HepG2 (cell line): ENCODE data around the gene CDR2L. TPM values are rescaled to one million over a fixed set of nuclear protein-coding genes. Genes with fewer than 3 reads are reported as not detected.

Experiments
- EHMT2 ChIP-seq: fragments of 200-600 bp; sonication (generic); IDR thresholded peaks from 2 replicates; pipeline ENCODE4 v1.7.0; 2017; ENCODE audit warnings: antibody characterized with exemption, low read depth, low read length, borderline replicate concordance
- HNF4G ChIP-seq, 2 experiments: sonication (generic) in 1 of 2; formaldehyde crosslinking in 1 of 2; IDR thresholded peaks; 2 replicates each; pipeline versions ENCODE4 v1.4.0 to v1.6.1; 2011 to 2020; ENCODE audit warnings: borderline replicate concordance in 2 of 2, low read depth in 2 of 2, mild to moderate bottlenecking in 2 of 2, low read length in 1 of 2, missing genetic modification reagents in 1 of 2, moderate library complexity in 1 of 2
- IRF2 ChIP-seq: IDR thresholded peaks from 2 replicates; pipeline ENCODE4 v1.6.1; 2018; ENCODE audit warnings: missing genetic modification reagents, missing compliant biosample characterization
- PAX8 ChIP-seq: sonication (generic); formaldehyde crosslinking; IDR thresholded peaks from 2 replicates; pipeline ENCODE4 v1.8.0; 2022; ENCODE audit warnings: mild to moderate bottlenecking, missing genetic modification reagents, borderline replicate concordance
- SMAD9 ChIP-seq: sonication (generic); formaldehyde crosslinking; IDR thresholded peaks from 2 replicates; pipeline ENCODE4 v1.5.1; 2020; ENCODE audit warnings: mild to moderate bottlenecking, missing genetic modification reagents
- TEAD3 ChIP-seq: optimal IDR thresholded peaks from 2 replicates; pipeline ENCODE3; 2016; ENCODE audit warnings: borderline replicate concordance
- ZFYVE20 ChIP-seq: sonication (generic); formaldehyde crosslinking; IDR thresholded peaks from 2 replicates; pipeline ENCODE4 v1.8.0; 2023; ENCODE audit warnings: low read depth, mild to moderate bottlenecking, moderate library complexity, missing genetic modification reagents, borderline replicate concordance
- ZNF317 ChIP-seq: sonication (generic); formaldehyde crosslinking; IDR thresholded peaks from 2 replicates; pipeline ENCODE4 v1.5.0; 2020; ENCODE audit warnings: mild to moderate bottlenecking, missing genetic modification reagents
- polyA plus RNA-seq, 8 experiments: library from polyadenylated mRNA; depleted of rRNA in 3 of 8; stranded (reverse) in 7 of 8; unstranded in 1 of 8; fragments of >200 nt; fragmentation: Illumina TruSeq in 4 of 8; extraction: Trizol in 4 of 8; gene quantifications; 2 replicates each; pipeline versions ENCODE4 v1.2.1 to v1.2.3, GENCODE V29; 2011 to 2016; ENCODE audit warnings: low read depth in 4 of 8, missing spikeins in 1 of 8, mixed read lengths in 1 of 8; ENCODE audit not compliant: insufficient read depth in 1 of 8
- total RNA-seq, 5 experiments: library from RNA; depleted of rRNA; stranded (reverse); fragments of >200 nt; fragmentation: Illumina TruSeq; extraction: Trizol; gene quantifications; 2 replicates each; pipeline ENCODE4 v1.2.3, GENCODE V29; 2016; ENCODE audit warnings: low read depth in 1 of 5
- TF ChIP-seq, protein P1 (sequence below): IDR thresholded peaks from 2 replicates; pipeline ENCODE4 v1.6.1; 2012; ENCODE audit warnings: inconsistent platforms
- TF ChIP-seq, protein P2 (sequence below): sonication (generic); formaldehyde crosslinking; IDR thresholded peaks from one replicate; pipeline ENCODE4 v1.5.1; 2020; ENCODE audit warnings: mild to moderate bottlenecking, missing genetic modification reagents; ENCODE audit errors: not compliant biosample characterization
- TF ChIP-seq, protein P3 (sequence below): sonication (generic); formaldehyde crosslinking; IDR thresholded peaks from 2 replicates; pipeline ENCODE4 v1.4.0; 2020; ENCODE audit warnings: mild to moderate bottlenecking, missing genetic modification reagents
- TF ChIP-seq, protein P4 (sequence below): sonication (generic); formaldehyde crosslinking; IDR thresholded peaks from 2 replicates; pipeline ENCODE4 v1.4.0; 2020; ENCODE audit warnings: missing genetic modification reagents
- TF ChIP-seq, protein P5 (sequence below): sonication (generic); formaldehyde crosslinking; IDR thresholded peaks from 2 replicates; pipeline ENCODE4 v1.5.1; 2020; ENCODE audit warnings: mild to moderate bottlenecking, missing genetic modification reagents, borderline replicate concordance

Gene CDR2L
- total and polyA plus RNA-seq, 2 of the 13 experiments (the other 11 are each of a cell fraction or from before 2014, with no cell fraction given), result 1.9 to 2.1 TPM

DNA sequence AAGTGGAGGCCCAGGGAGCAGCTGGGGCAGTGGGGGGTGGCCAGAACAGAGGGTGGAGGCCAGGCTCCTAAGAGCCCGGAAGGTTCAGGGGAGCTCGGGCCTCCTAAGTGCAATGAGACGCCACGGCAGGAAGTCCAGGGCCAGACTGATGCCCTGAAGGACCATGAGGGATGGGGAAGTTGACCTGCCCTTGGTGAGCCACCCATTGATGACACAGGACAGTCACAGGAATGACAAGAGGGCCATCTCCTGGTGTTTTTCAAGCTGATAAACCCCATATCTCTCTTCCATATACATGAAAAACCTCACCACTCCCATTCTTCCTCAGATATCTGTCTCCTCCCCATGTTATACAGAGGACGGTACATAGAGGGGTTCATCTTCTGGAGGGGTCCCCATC, 19.2 kb downstream of the CDR2L start (continued):
- TF ChIP-seq, protein P1, sequence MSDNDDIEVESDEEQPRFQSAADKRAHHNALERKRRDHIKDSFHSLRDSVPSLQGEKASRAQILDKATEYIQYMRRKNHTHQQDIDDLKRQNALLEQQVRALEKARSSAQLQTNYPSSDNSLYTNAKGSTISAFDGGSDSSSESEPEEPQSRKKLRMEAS, result no peak
- TF ChIP-seq ZFYVE20, result no peak
- TF ChIP-seq, protein P2, sequence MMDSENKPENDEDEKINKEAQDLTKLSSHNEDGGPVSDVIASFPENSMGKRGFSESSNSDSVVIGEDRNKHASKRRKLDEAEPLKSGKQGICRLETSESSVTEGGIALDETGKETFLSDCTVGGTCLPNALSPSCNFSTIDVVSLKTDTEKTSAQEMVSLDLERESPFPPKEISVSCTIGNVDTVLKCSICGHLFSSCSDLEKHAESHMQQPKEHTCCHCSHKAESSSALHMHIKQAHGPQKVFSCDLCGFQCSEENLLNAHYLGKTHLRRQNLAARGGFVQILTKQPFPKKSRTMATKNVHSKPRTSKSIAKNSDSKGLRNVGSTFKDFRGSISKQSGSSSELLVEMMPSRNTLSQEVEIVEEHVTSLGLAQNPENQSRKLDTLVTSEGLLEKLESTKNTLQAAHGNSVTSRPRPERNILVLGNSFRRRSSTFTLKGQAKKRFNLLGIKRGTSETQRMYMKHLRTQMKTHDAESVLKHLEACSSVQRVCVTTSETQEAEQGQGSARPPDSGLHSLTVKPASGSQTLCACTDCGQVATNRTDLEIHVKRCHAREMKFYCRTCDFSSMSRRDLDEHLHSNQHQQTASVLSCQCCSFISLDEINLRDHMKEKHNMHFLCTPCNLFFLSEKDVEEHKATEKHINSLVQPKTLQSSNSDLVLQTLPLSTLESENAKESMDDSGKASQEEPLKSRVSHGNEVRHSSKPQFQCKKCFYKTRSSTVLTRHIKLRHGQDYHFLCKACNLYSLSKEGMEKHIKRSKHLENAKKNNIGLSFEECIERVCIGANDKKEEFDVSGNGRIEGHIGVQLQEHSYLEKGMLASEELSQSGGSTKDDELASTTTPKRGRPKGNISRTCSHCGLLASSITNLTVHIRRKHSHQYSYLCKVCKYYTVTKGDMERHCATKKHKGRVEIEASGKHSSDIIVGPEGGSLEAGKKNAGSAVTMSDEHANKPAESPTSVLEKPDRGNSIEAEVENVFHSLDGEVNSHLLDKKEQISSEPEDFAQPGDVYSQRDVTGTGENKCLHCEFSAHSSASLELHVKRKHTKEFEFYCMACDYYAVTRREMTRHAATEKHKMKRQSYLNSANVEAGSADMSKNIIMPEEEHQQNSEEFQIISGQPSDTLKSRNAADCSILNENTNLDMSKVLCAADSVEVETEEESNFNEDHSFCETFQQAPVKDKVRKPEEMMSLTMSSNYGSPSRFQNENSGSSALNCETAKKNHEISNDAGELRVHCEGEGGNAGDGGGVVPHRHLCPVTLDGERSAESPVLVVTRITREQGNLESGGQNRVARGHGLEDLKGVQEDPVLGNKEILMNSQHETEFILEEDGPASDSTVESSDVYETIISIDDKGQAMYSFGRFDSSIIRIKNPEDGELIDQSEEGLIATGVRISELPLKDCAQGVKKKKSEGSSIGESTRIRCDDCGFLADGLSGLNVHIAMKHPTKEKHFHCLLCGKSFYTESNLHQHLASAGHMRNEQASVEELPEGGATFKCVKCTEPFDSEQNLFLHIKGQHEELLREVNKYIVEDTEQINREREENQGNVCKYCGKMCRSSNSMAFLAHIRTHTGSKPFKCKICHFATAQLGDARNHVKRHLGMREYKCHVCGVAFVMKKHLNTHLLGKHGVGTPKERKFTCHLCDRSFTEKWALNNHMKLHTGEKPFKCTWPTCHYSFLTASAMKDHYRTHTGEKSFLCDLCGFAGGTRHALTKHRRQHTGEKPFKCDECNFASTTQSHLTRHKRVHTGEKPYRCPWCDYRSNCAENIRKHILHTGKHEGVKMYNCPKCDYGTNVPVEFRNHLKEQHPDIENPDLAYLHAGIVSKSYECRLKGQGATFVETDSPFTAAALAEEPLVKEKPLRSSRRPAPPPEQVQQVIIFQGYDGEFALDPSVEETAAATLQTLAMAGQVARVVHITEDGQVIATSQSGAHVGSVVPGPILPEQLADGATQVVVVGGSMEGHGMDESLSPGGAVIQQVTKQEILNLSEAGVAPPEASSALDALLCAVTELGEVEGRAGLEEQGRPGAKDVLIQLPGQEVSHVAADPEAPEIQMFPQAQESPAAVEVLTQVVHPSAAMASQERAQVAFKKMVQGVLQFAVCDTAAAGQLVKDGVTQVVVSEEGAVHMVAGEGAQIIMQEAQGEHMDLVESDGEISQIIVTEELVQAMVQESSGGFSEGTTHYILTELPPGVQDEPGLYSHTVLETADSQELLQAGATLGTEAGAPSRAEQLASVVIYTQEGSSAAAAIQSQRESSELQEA (CRISPR knock-in tag), result no peak
- TF ChIP-seq HNF4G (IDR thresholded peaks at IDR 0.05; ENCODE audit: borderline replicate concordance, low read depth, low read length), result no peak
- TF ChIP-seq HNF4G (CRISPR knock-in tag; IDR thresholded peaks at IDR 0.05; ENCODE audit: borderline replicate concordance, low read depth), result no peak
- TF ChIP-seq PAX8 (CRISPR knock-in tag), result no peak
- TF ChIP-seq, protein P3, sequence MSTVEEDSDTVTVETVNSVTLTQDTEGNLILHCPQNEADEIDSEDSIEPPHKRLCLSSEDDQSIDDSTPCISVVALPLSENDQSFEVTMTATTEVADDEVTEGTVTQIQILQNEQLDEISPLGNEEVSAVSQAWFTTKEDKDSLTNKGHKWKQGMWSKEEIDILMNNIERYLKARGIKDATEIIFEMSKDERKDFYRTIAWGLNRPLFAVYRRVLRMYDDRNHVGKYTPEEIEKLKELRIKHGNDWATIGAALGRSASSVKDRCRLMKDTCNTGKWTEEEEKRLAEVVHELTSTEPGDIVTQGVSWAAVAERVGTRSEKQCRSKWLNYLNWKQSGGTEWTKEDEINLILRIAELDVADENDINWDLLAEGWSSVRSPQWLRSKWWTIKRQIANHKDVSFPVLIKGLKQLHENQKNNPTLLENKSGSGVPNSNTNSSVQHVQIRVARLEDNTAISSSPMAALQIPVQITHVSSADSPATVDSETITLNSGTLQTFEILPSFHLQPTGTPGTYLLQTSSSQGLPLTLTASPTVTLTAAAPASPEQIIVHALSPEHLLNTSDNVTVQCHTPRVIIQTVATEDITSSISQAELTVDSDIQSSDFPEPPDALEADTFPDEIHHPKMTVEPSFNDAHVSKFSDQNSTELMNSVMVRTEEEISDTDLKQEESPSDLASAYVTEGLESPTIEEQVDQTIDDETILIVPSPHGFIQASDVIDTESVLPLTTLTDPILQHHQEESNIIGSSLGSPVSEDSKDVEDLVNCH (CRISPR knock-in tag), result no peak
- TF ChIP-seq, protein P4, sequence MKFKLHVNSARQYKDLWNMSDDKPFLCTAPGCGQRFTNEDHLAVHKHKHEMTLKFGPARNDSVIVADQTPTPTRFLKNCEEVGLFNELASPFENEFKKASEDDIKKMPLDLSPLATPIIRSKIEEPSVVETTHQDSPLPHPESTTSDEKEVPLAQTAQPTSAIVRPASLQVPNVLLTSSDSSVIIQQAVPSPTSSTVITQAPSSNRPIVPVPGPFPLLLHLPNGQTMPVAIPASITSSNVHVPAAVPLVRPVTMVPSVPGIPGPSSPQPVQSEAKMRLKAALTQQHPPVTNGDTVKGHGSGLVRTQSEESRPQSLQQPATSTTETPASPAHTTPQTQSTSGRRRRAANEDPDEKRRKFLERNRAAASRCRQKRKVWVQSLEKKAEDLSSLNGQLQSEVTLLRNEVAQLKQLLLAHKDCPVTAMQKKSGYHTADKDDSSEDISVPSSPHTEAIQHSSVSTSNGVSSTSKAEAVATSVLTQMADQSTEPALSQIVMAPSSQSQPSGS, result no peak
- no peak for TF ChIP-seq EHMT2
- peak; percentile 51 for TF ChIP-seq TEAD3 (CRISPR knock-in tag)
- TF ChIP-seq SMAD9 (CRISPR knock-in tag), result no peak
- TF ChIP-seq, protein P5, sequence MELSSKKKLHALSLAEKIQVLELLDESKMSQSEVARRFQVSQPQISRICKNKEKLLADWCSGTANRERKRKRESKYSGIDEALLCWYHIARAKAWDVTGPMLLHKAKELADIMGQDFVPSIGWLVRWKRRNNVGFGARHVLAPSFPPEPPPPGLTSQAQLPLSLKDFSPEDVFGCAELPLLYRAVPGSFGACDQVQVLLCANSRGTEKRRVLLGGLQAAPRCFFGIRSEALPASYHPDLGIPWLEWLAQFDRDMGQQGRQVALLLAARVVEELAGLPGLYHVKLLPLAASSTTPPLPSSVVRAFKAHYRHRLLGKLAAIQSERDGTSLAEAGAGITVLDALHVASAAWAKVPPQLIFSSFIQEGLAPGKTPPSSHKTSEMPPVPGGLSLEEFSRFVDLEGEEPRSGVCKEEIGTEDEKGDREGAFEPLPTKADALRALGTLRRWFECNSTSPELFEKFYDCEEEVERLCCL (CRISPR knock-in tag), result no peak
- TF ChIP-seq IRF2 (CRISPR knock-in tag), result 0 out of 2 replicates have a peak, but pooled peaks have one; percentile 22
- no peak for TF ChIP-seq ZNF317
